Fibroblast of peridontal ligament (primary cell): ENCODE results near the gene SLCO2B1.

ENCODE experiments used
- DNase-seq: peaks from one replicate; pipeline ENCODE4 v3.0.0-alpha.2; 2010; ENCODE audit errors: extremely low read depth

SLCO2B1 gene

GRCh38 chr11:75161506-75162095 lies 10.7 kb downstream of the SLCO2B1 start:
- no peak for DNase-seq

- no peak for DNase-seq
These were observed 12.0 kb downstream of the SLCO2B1 start for GRCh38 chr11:75162954-75163353.

GRCh38 chr11:75163921-75164849 lies 13.3 kb downstream of the SLCO2B1 start:
- no peak for DNase-seq

GRCh38 chr11:75165721-75166120 lies 14.8 kb downstream of the SLCO2B1 start:
- no peak for DNase-seq

GRCh38 chr11:75166791-75167190 lies 15.9 kb downstream of the SLCO2B1 start:
- DNase-seq = no peak

GRCh38 chr11:75167617-75168016 lies 16.7 kb downstream of the SLCO2B1 start:
- no peak for DNase-seq

- DNase-seq = no peak
These were observed 18.4 kb downstream of the SLCO2B1 start for GRCh38 chr11:75169101-75169885.

- DNase-seq = no peak
These were observed 19.8 kb downstream of the SLCO2B1 start for GRCh38 chr11:75170516-75171201.

GRCh38 chr11:75173336-75173735 lies 22.4 kb downstream of the SLCO2B1 start:
- DNase-seq = no peak

- peak; percentile 2 for DNase-seq
These were observed 24.0 kb downstream of the SLCO2B1 start for GRCh38 chr11:75174781-75175370.

GRCh38 chr11:75182664-75183063 lies 31.8 kb downstream of the SLCO2B1 start:
- no peak for DNase-seq

- no peak for DNase-seq
These were observed 33.1 kb downstream of the SLCO2B1 start for GRCh38 chr11:75184051-75184450.

GRCh38 chr11:75184757-75185425 lies 34.0 kb downstream of the SLCO2B1 start:
- no peak for DNase-seq

- no peak for DNase-seq
These were observed 35.0 kb downstream of the SLCO2B1 start for GRCh38 chr11:75185866-75186265.

- no peak for DNase-seq
These were observed 36.1 kb downstream of the SLCO2B1 start for GRCh38 chr11:75186999-75187398.

- no peak for DNase-seq
These were observed 37.8 kb downstream of the SLCO2B1 start for GRCh38 chr11:75188671-75189070.

- DNase-seq = no peak
These were observed 38.2 kb downstream of the SLCO2B1 start for GRCh38 chr11:75189108-75189507.

GRCh38 chr11:75189911-75190310 lies 39.0 kb downstream of the SLCO2B1 start:
- no peak for DNase-seq

GRCh38 chr11:75190652-75191329 lies 39.9 kb downstream of the SLCO2B1 start:
- DNase-seq = no peak

GRCh38 chr11:75191330-75191717 lies 40.4 kb downstream of the SLCO2B1 start:
- DNase-seq = no peak
